Rectal smooth muscle tissue (tissue), 1 donor: ENCODE results near the gene COL9A3.

Source experiments
- H3K27ac ChIP-seq: one replicate; pipeline ENCODE4 v1.7.0; 2013; ENCODE audit warnings: low read depth, low read length, inconsistent platforms
- H3K27me3 ChIP-seq: one replicate; pipeline ENCODE4 v1.7.0; 2013; ENCODE audit warnings: low read length; ENCODE audit not compliant: control insufficient read depth, insufficient read depth
- H3K36me3 ChIP-seq: one replicate; pipeline ENCODE4 v1.7.0; 2013; ENCODE audit warnings: low read length; ENCODE audit not compliant: control insufficient read depth, insufficient read depth
- H3K4me1 ChIP-seq: one replicate; pipeline ENCODE4 v1.7.0; 2013; ENCODE audit warnings: low read length; ENCODE audit not compliant: control insufficient read depth, insufficient read depth
- H3K4me3 ChIP-seq: one replicate; pipeline ENCODE4 v1.7.0; 2013; ENCODE audit warnings: low read length
- H3K9ac ChIP-seq: one replicate; pipeline ENCODE4 v1.7.0; 2013; ENCODE audit warnings: low read length

The COL9A3 gene

DNA sequence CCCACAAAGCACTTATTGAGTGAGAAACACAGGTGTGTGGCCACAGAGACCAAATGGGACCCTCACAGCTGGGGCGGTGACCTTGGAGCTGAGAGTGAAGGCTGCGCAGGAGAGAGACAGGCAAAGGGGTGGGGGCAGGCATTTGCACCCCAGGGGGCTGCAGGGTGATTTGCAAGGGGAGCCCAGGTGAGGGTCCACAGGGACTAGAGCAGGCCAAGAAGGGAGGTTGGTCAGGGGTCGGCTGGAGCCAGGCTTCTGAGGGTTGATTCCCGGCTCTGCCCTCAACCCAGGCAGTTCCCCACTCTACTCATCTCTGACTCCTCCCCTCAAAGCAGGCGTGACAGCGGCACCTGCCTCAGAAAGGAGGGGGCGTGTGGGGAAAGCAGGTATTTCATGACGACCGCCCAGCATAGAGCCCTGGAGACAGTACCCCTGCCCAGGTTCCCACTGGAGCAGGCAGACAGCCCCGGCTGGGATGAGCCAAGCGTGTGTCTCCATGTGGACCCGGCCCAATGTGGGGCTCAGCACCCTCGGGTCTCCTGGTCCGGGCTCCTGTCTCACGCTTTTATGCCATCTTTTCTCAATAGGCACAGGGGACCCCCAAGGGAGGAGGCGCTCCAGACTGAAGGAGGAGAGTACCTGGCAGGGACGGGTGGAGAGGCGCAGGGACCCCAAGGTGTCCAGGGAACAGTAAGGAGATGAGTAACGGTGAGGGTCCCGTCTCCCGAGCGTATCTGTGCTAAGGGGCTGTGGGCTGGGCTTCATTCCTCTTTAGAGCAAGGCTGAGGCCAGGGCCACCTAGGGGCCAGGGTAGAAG lies 23.7 kb upstream of the COL9A3 start:
- no peaks in the 10 kb centered on the region for H3K27me3 ChIP-seq
- peaks cover 16% of the 10 kb centered on the region for H3K4me1 ChIP-seq
- peaks cover 3% of the 10 kb centered on the region for H3K36me3 ChIP-seq
- H3K9ac ChIP-seq, result peak overlapping the region; percentile 85
- H3K4me3 ChIP-seq, result peak overlapping the region; percentile 67
- peak overlapping the region; percentile 99 for H3K27ac ChIP-seq

- Histone ChIP-seq H3K4me1 (peaks cover 16% of the 10 kb centered on the region), H3K4me3 (peak overlapping the region; percentile 67), H3K27me3 (no peaks in the 10 kb centered on the region), H3K27ac (peak overlapping the region; percentile 99), H3K36me3 (peaks cover 4% of the 10 kb centered on the region), H3K9ac (peak overlapping the region; percentile 85)
Observed at GRCh38 chr20:62793757-62794006, 23.2 kb upstream of the COL9A3 start.

DNA sequence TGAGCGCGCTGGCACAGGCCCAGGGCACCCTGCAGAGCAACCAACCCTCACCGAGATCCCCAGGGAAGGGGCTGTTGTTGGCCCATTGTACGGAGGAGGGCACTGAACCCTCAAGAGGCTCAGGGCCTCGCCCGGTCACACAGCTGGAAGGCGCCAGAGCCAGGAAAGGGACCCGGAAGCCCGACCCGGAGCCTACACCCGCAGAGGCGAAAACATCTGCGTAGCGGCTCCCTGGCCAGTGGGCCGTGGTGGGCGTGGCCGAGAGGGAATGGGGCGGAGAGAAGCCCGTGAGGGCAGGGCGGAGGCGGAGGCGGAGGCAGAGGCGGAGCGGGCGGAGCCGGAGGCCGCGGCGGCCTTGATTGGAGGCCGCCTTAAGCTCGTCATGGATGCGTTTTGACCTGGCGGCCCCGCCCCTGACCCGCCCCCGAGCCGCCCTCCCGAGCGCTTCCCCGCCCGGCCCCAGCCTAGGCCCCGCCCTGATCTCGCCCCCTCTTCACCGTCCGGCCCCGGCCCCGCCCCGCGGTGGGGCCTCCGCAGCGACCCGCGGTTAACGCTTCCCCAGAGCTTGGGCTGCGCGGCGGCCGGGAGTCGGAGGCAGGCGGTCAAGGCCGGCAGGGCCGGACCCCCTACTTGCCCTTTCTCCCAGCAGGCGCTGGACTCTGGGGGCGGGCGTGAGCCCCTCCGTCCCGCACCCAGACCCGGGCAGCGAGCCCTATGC lies 22.7 kb upstream of the COL9A3 start:
- no peaks in the 10 kb centered on the region for H3K27me3 ChIP-seq
- peak overlapping the region; percentile 85 for H3K9ac ChIP-seq
- peaks cover 16% of the 10 kb centered on the region for H3K4me1 ChIP-seq
- peak overlapping the region; percentile 86 for H3K4me3 ChIP-seq
- H3K36me3 ChIP-seq, result peaks cover 8% of the 10 kb centered on the region
- peak overlapping the region; percentile 99 for H3K27ac ChIP-seq

GRCh38 chr20:62795023-62795761 lies 21.7 kb upstream of the COL9A3 start:
- Histone ChIP-seq H3K27ac (peak overlapping the region; percentile 96), H3K4me1 (peaks cover 16% of the 10 kb centered on the region), H3K27me3 (no peaks in the 10 kb centered on the region), H3K36me3 (peaks cover 15% of the 10 kb centered on the region), H3K4me3 (peak overlapping the region; percentile 86), H3K9ac (peak overlapping the region; percentile 55)

- H3K36me3 ChIP-seq, result peaks cover 18% of the 10 kb centered on the region
- peaks cover 12% of the 10 kb centered on the region for H3K4me1 ChIP-seq
- H3K27me3 ChIP-seq, result no peaks in the 10 kb centered on the region
- peak overlapping the region; percentile 86 for H3K27ac ChIP-seq
- H3K9ac ChIP-seq, result no peak overlapping the region
- H3K4me3 ChIP-seq, result peak overlapping the region; percentile 75
Observed at GRCh38 chr20:62796699-62797491, 20.0 kb upstream of the COL9A3 start.

GRCh38 chr20:62797671-62798532 lies 18.9 kb upstream of the COL9A3 start:
- Histone ChIP-seq H3K27ac (peak overlapping the region; percentile 13), H3K4me3 (peak overlapping the region; percentile 4), H3K4me1 (peaks cover 12% of the 10 kb centered on the region), H3K36me3 (peaks cover 18% of the 10 kb centered on the region), H3K27me3 (no peaks in the 10 kb centered on the region), H3K9ac (no peak overlapping the region)

GRCh38 chr20:62799036-62799435 lies 17.8 kb upstream of the COL9A3 start:
- Histone ChIP-seq H3K27ac (no peak overlapping the region), H3K4me1 (peaks cover 6% of the 10 kb centered on the region), H3K36me3 (peaks cover 18% of the 10 kb centered on the region), H3K9ac (no peak overlapping the region), H3K27me3 (no peaks in the 10 kb centered on the region), H3K4me3 (no peak overlapping the region)

GRCh38 chr20:62799459-62799858 lies 17.4 kb upstream of the COL9A3 start:
- Histone ChIP-seq H3K9ac (no peak overlapping the region), H3K27me3 (no peaks in the 10 kb centered on the region), H3K4me1 (peaks cover 6% of the 10 kb centered on the region), H3K36me3 (peaks cover 18% of the 10 kb centered on the region), H3K27ac (no peak overlapping the region), H3K4me3 (no peak overlapping the region)

GRCh38 chr20:62799873-62800272 lies 17.0 kb upstream of the COL9A3 start:
- peaks cover 18% of the 10 kb centered on the region for H3K36me3 ChIP-seq
- peaks cover 6% of the 10 kb centered on the region for H3K4me1 ChIP-seq
- no peak overlapping the region for H3K4me3 ChIP-seq
- no peak overlapping the region for H3K27ac ChIP-seq
- no peaks in the 10 kb centered on the region for H3K27me3 ChIP-seq
- H3K9ac ChIP-seq, result no peak overlapping the region

DNA sequence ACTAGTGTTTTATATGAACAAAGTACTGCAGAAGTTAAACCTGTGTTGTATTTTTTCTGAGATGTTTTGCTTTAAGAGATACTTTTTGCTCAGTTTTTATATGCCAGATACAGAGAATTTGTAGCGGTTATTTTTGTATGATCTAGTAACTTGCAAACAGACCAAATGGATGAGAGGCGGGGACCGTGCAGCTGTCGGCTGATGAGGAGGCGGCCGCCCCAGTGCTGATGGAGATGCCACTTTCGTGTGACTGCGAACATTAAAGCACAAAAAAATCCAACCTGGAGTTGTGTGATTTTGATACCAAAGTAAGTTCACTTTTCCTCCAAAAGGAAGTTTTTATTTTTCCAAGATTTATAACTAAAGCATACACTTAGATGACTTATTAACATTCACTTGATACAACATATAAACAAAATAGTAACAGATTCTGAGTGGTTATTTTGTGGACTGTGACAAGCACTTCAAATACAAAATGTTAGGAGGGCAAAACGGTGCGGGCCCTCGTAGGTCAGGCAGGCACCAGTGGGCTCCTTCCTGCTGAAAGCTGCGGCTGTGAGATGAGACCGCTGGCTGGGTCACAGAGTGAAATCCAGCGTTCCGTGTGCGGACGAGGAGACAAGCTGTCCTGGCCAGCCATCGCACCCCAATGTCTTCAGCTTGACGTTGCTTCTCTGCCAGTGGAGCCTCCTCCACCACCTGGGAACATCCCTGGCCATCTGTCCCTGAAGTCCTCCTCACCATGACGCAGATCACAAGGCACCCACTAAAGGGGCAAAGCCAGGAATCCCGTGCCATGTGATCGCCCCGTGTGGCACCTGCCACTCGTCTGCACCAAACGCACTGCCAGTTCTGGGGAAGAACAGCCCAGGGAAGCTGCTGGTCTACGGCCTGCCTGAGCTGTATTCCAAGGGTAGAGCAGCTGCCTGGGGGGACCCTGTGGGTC lies 16.3 kb upstream of the COL9A3 start:
- H3K36me3 ChIP-seq, result peaks cover 18% of the 10 kb centered on the region
- no peak overlapping the region for H3K9ac ChIP-seq
- H3K4me3 ChIP-seq, result no peak overlapping the region
- peaks cover 6% of the 10 kb centered on the region for H3K4me1 ChIP-seq
- H3K27ac ChIP-seq, result no peak overlapping the region
- H3K27me3 ChIP-seq, result no peaks in the 10 kb centered on the region
